Measurements from ENCODE around the gene HOXA5.

The HOXA5 gene

GRCh38 chr7:27161721-27162560 is 18.5 kb upstream of the HOXA5 start:
- in situ Hi-C loops (cut with MboI; ENCODE audit: low sequenced_read_pairs): no loop called here

GRCh38 chr7:27161214-27161720 is 17.8 kb upstream of the HOXA5 start:
- in situ Hi-C loops (cut with MboI; ENCODE audit: low sequenced_read_pairs): no loop called here

GRCh38 chr7:27160546-27161213 is 17.2 kb upstream of the HOXA5 start:
- in situ Hi-C loops (cut with MboI; ENCODE audit: low sequenced_read_pairs): no loop called here

- in situ Hi-C loops (cut with MboI; ENCODE audit: low sequenced_read_pairs): no loop called here
Measured at GRCh38 chr7:27160145-27160545, 16.7 kb upstream of the HOXA5 start.

GRCh38 chr7:27159266-27160144 is 16.0 kb upstream of the HOXA5 start:
- in situ Hi-C loops (cut with MboI; ENCODE audit: low sequenced_read_pairs): no loop called here

GRCh38 chr7:27158436-27159265 is 15.2 kb upstream of the HOXA5 start:
- in situ Hi-C loops (cut with MboI; ENCODE audit: low sequenced_read_pairs): no loop called here

- in situ Hi-C loops (cut with MboI; ENCODE audit: low sequenced_read_pairs): no loop called here
Measured at GRCh38 chr7:27157702-27158431, 14.4 kb upstream of the HOXA5 start.

- in situ Hi-C loops (cut with MboI; ENCODE audit: low sequenced_read_pairs): no loop called here
Measured at GRCh38 chr7:27156916-27157701, 13.6 kb upstream of the HOXA5 start.

- in situ Hi-C loops (cut with MboI; ENCODE audit: low sequenced_read_pairs): no loop called here
Measured at GRCh38 chr7:27156508-27156898, 13.0 kb upstream of the HOXA5 start, which contains the start of gene HOXA7. TSS of gene HOXA7 (minus strand) at chr7:27156675. CDS start at chr7:27156545, 130 bp downstream.

- in situ Hi-C loops (cut with MboI; ENCODE audit: low sequenced_read_pairs): no loop called here
Measured at GRCh38 chr7:27155816-27156507, 12.5 kb upstream of the HOXA5 start.

GRCh38 chr7:27154901-27155815 is 11.7 kb upstream of the HOXA5 start:
- in situ Hi-C loops (cut with MboI; ENCODE audit: low sequenced_read_pairs): no loop called here

GRCh38 chr7:27154369-27154768 is 10.9 kb upstream of the HOXA5 start:
- in situ Hi-C loops (cut with MboI; ENCODE audit: low sequenced_read_pairs): no loop called here

GRCh38 chr7:27153526-27153925 is 10.0 kb upstream of the HOXA5 start:
- in situ Hi-C loops (cut with MboI; ENCODE audit: low sequenced_read_pairs): no loop called here

GRCh38 chr7:27152816-27153442 is 9.4 kb upstream of the HOXA5 start:
- in situ Hi-C loops (cut with MboI; ENCODE audit: low sequenced_read_pairs): no loop called here

- in situ Hi-C loops (cut with MboI; ENCODE audit: low sequenced_read_pairs): no loop called here
Measured at GRCh38 chr7:27151931-27152815, 8.7 kb upstream of the HOXA5 start, which contains the start of gene HOXA3. TSS of gene HOXA3 (minus strand) at chr7:27152583. CDS start at chr7:27110640, 41,943 bp downstream.
